ENCODE measurements around the gene TMEM273.

The TMEM273 gene

GRCh38 chr10:49134327-49134726, 53.9 kb downstream of the TMEM273 start:
- no peaks in the 10 kb centered on the region for H3K27me3 ChIP-seq (replicated peaks; ENCODE audit: control insufficient read depth, insufficient read depth, low read length)
- no peaks in the 10 kb centered on the region for H3K36me3 ChIP-seq (ENCODE audit: control insufficient read depth, insufficient read depth, low read length)
- no peak for TF ChIP-seq CTCF (IDR thresholded peaks at IDR 0.05; ENCODE audit: insufficient read depth, low read length, poor library complexity, severe bottlenecking)
- H3K4me3 ChIP-seq (replicated peaks; ENCODE audit: low read depth, low read length) = no peak overlapping the region
- no peak for DNase-seq (ENCODE audit: extremely low read depth, insufficient read length)

- Histone ChIP-seq H3K36me3 (ENCODE audit: control insufficient read depth, insufficient read depth, low read length) (no peaks in the 10 kb centered on the region), H3K27me3 (replicated peaks; ENCODE audit: control insufficient read depth, insufficient read depth, low read length) (no peaks in the 10 kb centered on the region), H3K4me3 (replicated peaks; ENCODE audit: low read depth, low read length) (no peak within 1 kb of the TSS)
- no peak for TF ChIP-seq CTCF (IDR thresholded peaks at IDR 0.05; ENCODE audit: insufficient read depth, low read length, poor library complexity, severe bottlenecking)
- no peak for DNase-seq (ENCODE audit: extremely low read depth, insufficient read length)
Measured at GRCh38 chr10:49133706-49134248, 54.4 kb downstream of the TMEM273 start, which contains the start of gene FAM170B. Gene FAM170B (minus strand): TSS chr10:49134021. CDS start chr10:49133918, 103 bp downstream.

- H3K36me3 ChIP-seq (ENCODE audit: control insufficient read depth, insufficient read depth, low read length) = no peaks in the 10 kb centered on the region
- H3K4me3 ChIP-seq (replicated peaks; ENCODE audit: low read depth, low read length) = no peak overlapping the region
- H3K27me3 ChIP-seq (replicated peaks; ENCODE audit: control insufficient read depth, insufficient read depth, low read length) = no peaks in the 10 kb centered on the region
- no peak for TF ChIP-seq CTCF (IDR thresholded peaks at IDR 0.05; ENCODE audit: insufficient read depth, low read length, poor library complexity, severe bottlenecking)
- DNase-seq (ENCODE audit: extremely low read depth, insufficient read length) = no peak
Measured at GRCh38 chr10:49132362-49132737, 55.8 kb downstream of the TMEM273 start.

- no peaks in the 10 kb centered on the region for H3K36me3 ChIP-seq (ENCODE audit: control insufficient read depth, insufficient read depth, low read length)
- no peak overlapping the region for H3K4me3 ChIP-seq (replicated peaks; ENCODE audit: low read depth, low read length)
- no peaks in the 10 kb centered on the region for H3K27me3 ChIP-seq (replicated peaks; ENCODE audit: control insufficient read depth, insufficient read depth, low read length)
- no peak for TF ChIP-seq CTCF (IDR thresholded peaks at IDR 0.05; ENCODE audit: insufficient read depth, low read length, poor library complexity, severe bottlenecking)
- DNase-seq (ENCODE audit: extremely low read depth, insufficient read length) = no peak
Measured at GRCh38 chr10:49131507-49132361, 56.5 kb downstream of the TMEM273 start.

GRCh38 chr10:49129376-49129775, 58.8 kb downstream of the TMEM273 start:
- no peak overlapping the region for H3K4me3 ChIP-seq (replicated peaks; ENCODE audit: low read depth, low read length)
- no peak for TF ChIP-seq CTCF (IDR thresholded peaks at IDR 0.05; ENCODE audit: insufficient read depth, low read length, poor library complexity, severe bottlenecking)
- H3K27me3 ChIP-seq (replicated peaks; ENCODE audit: control insufficient read depth, insufficient read depth, low read length) = no peaks in the 10 kb centered on the region
- no peaks in the 10 kb centered on the region for H3K36me3 ChIP-seq (ENCODE audit: control insufficient read depth, insufficient read depth, low read length)
- DNase-seq (ENCODE audit: extremely low read depth, insufficient read length) = no peak
